Ishikawa (cell line): ENCODE results near the gene CDC40.

Experiments used
- EP300 ChIP-seq: IDR thresholded peaks from 2 replicates; pipeline ENCODE4 v1.6.1; 2012; ENCODE audit warnings: borderline replicate concordance
- RAD21 ChIP-seq: IDR thresholded peaks from 2 replicates; pipeline ENCODE4 v1.6.1; 2012; ENCODE audit warnings: low read depth
- TF ChIP-seq, protein P1 (sequence below): IDR thresholded peaks from 2 replicates; pipeline ENCODE4 v1.6.1; 2012; ENCODE audit warnings: low read depth, mild to moderate bottlenecking
- TF ChIP-seq, protein P2 (sequence below): IDR thresholded peaks from 2 replicates; pipeline ENCODE4 v1.6.1; 2012

DNA sequence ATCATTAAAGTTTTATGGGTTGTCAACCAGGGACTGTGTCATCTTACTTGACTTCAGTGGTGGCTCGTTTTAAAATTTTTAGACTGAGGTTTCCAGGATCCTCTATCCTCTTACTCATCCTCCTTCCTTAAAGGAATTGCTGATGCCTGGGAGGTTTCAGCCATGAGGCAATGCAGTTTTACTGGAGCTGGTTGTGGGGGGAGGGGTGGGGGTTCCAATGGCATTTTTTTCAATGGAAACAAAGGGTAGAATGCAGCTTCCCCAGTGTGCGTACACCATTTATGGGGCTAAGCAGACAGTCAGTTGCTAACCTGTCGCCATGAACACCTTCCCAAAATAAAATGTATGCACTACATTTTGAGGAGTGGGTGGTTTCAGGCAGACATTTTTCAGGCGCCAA, 89.9 kb downstream of the CDC40 start:
- no peak for TF ChIP-seq RAD21
- TF ChIP-seq, protein P1, sequence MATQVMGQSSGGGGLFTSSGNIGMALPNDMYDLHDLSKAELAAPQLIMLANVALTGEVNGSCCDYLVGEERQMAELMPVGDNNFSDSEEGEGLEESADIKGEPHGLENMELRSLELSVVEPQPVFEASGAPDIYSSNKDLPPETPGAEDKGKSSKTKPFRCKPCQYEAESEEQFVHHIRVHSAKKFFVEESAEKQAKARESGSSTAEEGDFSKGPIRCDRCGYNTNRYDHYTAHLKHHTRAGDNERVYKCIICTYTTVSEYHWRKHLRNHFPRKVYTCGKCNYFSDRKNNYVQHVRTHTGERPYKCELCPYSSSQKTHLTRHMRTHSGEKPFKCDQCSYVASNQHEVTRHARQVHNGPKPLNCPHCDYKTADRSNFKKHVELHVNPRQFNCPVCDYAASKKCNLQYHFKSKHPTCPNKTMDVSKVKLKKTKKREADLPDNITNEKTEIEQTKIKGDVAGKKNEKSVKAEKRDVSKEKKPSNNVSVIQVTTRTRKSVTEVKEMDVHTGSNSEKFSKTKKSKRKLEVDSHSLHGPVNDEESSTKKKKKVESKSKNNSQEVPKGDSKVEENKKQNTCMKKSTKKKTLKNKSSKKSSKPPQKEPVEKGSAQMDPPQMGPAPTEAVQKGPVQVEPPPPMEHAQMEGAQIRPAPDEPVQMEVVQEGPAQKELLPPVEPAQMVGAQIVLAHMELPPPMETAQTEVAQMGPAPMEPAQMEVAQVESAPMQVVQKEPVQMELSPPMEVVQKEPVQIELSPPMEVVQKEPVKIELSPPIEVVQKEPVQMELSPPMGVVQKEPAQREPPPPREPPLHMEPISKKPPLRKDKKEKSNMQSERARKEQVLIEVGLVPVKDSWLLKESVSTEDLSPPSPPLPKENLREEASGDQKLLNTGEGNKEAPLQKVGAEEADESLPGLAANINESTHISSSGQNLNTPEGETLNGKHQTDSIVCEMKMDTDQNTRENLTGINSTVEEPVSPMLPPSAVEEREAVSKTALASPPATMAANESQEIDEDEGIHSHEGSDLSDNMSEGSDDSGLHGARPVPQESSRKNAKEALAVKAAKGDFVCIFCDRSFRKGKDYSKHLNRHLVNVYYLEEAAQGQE: no peak
- TF ChIP-seq, protein P2, sequence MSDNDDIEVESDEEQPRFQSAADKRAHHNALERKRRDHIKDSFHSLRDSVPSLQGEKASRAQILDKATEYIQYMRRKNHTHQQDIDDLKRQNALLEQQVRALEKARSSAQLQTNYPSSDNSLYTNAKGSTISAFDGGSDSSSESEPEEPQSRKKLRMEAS: no peak
- no peak for TF ChIP-seq EP300
